ENCODE data around the gene MERTK.
A peak's percentile ranks its signal among the peaks of the same experiment; 100 is the strongest.
"Not testable (repeated sequence)": the region's sequence is repeated elsewhere in the genome, so short reads cannot be mapped to it uniquely, and the experiment has no call there.

The MERTK gene

GRCh38 chr2:112048887-112049286 is 150.5 kb downstream of the MERTK start:
- DNase-seq = peak; percentile 50

- no peak for DNase-seq
Measured at GRCh38 chr2:112050316-112050715, 151.9 kb downstream of the MERTK start.

DNA sequence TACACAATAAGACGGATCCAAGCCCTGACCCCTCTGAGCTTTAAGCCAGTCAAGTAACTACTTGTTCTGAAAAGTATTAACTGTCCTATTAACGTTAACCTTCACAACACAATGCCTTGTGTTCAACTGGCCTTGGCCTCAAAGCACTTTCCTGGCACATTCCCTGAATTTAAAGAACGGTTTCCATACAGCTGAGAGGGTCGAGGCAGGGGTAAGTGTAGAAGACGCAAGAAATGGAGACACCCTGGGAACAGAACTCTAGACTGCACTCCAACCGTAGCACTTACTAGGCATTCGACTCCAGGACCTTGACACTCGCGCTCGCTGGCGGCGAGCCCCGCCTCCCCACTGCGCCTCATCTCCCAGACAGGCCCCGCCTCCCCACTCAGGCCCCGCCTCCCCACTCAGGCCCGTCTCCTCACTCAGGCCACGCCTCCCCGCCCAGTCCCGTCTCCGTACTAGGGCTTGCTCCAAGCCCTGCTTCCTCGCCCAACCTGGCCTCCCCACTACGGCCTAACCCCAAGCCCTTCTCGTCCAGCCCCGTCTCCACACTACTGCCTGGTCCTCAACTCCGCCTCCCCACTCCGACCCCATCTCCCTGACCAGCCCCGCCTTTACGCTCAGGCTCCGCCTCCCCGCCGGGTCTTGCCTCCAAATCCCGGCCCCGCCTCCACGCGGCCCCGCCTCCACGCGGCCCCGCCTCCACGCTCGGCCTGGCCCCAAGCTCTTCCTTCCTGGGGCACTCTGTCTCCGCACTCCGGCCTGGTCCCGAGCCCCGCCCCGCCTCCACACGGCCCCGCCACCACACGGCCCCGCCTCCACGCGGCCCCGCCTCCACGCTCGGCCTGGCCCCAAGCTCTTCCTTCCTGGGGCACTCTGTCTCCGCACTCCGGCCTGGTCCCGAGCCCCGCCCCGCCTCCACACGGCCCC is 155.8 kb downstream of the MERTK start:
- DNase-seq = peak; percentile 95

DNA sequence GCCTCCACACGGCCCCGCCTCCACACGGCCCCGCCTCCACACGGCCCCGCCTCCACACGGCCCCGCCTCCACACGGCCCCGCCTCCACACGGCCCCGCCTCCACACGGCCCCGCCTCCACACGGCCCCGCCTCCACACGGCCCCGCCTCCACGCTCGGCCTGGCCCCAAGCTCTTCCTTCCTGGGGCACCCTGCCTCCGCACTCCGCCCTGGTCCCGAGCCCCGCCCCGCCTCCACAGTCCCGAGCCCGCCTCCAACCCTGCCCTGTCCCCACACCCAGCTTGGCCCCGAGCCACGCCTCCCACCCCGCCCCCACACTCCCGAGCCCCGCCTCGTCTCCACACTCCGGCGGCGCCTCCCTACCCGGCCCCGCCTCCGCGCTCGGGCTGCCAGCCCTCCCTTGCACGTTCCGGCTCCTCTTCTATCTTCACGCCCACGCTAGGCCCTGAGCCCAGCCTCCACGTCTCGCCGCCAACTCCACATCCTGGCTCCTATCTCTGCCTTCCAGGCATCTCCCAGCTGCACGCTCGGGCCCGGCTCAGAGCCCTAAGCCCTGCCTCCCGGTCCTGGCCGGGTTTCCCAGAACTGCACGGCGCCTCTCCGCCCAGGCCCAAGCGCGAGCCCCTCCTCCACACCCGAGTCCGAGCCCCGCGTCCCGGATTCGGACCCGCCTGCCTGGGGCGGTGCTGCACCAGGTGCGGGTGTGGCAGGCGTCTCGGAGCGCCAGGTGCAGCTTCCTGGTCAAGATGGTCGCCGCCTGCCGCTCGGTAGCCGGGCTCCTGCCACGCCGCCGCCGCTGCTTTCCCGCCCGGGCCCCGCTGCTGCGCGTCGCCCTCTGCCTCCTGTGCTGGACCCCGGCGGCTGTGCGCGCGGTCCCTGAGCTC is 156.7 kb downstream of the MERTK start, which contains the start of gene TMEM87B:
TMEM87B (plus strand) TSS at position 423 of the 883 bp plus-strand sequence; CDS start at position 746, 323 bp downstream.
- DNase-seq = peak; percentile 97

GRCh38 chr2:112055730-112056625 is 157.6 kb downstream of the MERTK start:
- peak; percentile 95 for DNase-seq

- no peak for DNase-seq
Measured at GRCh38 chr2:112056626-112056987, 158.2 kb downstream of the MERTK start.

- no peak for DNase-seq
Measured at GRCh38 chr2:112059671-112060070, 161.3 kb downstream of the MERTK start.

DNA sequence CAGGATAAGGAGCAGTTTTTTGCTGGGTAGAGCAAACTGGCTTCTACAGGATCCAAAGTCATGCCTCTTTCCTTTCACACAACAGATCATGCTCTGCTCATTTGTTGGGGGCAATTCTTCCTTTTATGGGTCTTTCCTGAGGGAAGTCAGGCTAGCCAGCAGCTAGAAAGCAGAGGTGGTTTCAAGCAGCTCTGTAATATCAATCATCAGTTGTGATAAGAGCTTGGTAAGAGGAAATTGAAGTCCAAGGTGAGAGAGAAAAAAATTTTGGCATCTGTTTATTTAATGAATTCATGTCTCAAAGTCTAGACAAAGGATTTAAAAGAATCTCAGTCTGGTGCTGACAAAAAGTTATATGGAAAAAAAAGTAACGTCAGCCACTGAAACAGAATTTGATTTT is 162.9 kb downstream of the MERTK start:
- no peak for DNase-seq

- no peak for DNase-seq
Measured at GRCh38 chr2:112061840-112062239, 163.4 kb downstream of the MERTK start.

DNA sequence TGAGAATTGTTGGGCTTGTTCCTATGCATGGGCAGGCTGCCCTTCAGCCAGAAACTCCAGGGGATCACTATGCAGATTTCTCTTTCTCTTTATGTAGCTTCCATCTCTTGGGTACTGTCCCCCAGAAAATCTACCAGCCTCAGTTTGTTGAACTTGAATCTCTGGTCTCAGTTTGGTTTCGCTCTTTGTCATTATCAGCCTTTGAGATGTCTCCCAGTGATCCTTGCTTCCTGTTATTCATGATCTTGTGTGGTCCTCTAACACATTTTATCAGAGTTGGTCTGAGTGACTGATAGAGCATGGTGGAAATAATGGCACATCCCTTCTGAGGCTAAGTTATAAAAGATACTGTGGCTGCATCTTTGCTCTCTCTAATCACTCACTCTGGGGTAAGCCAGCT is 164.5 kb downstream of the MERTK start:
- DNase-seq = no peak

DNA sequence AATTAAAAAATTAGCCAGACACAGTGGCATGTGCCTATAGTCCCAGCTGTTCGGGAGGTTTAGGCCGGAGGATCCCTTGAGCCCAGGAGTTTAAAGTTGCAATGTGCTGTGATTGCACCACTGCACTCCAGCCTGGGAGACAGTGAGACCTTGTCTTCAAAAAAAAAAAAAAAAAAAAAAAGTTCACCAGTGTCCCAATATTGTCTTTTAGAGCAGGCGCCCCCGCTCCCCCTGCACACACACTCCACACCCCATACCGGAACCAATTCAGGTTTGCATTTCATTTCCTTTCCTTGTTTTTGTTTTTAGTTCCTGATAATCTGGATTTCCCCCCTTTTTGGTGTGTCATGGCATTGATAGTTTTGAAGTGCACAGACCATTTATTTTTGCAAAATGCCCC is 167.1 kb downstream of the MERTK start:
- DNase-seq = no peak

DNA sequence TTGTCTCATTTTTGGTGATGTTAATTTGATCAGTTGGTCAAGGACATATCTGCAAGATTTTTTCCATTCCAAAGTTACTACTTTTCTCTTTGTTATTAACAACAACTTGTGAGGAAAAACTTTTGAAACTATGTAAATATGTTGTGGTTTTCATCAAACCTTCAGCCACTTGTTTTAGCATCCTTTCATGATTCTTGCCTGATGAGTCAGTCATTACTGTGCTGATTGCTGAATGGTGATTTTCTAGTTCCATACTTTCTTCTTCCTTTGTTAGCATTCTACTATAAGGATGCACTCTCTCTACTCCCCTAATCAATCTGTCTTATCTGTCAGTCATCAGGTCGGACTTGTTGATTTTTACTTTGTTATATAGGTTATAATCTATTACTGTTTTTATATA is 167.6 kb downstream of the MERTK start:
- peak; percentile 83 for DNase-seq

- DNase-seq = not testable (repeated sequence)
Measured at GRCh38 chr2:112069794-112070193, 171.4 kb downstream of the MERTK start.

- peak; percentile 22 for DNase-seq
Measured at GRCh38 chr2:112073875-112074274, 175.5 kb downstream of the MERTK start.

GRCh38 chr2:112074506-112074905 is 176.1 kb downstream of the MERTK start:
- no peak for DNase-seq

DNA sequence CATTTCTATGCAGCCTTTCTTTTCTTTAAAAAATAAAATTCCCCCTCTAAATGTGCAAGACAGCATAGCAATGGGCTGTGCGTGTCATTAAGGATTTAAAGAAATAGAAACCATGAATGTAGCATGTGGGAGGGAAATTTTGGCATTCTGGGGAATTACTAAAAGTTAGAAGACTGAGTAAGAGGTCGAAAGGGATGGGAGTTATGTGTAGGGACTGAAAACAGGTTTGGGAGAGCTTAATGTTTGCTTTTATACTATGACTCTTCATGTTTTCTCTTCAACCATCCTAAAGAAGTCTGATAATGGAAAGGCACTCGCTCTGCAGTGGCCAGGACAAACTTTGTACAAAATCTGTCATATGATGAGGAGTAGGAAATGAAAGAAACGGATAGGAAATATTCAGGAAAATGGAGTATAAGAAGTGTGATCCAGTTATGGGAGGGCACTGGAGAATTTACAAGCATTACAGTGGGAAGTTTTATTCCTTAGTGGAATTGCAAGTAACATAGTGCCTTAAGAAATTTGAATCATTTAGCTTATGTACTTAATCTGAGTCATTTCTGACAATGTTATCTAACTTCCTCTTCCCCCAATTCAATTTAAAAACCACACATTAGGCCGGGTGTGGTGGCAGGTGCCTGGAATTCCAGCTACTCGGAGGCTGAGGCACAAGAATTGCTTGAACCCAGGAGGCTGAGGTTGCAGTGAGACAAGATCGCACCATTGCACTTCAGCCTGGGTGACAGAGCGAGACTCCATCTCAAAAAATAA is 177.3 kb downstream of the MERTK start:
- peak; percentile 6 for DNase-seq

DNA sequence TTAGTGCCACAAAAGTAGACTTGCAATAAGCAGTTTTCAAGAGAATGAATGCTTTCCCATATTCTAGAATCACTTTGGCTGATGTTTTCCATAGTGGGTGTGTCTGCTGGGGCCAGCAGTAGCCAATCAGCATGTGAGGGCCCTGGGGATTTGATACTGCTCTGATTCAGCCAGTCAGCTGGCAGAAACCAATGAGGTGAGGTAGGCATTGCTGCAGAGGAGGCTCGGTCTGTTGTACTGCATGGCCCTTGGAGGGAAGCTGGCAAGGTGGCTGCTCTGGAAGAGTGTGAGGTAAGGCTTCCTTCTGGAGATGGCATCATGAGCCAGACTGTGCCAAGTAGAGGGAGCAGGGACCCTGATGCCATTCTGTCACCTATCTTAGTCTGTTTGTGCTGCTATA is 179.4 kb downstream of the MERTK start:
- peak; percentile 9 for DNase-seq
